GM21619 (cell line): ENCODE measurements around the gene VWF.

Experiments
- ATAC-seq: cut with Tn5 transposase; IDR thresholded peaks from one replicate; pipeline ENCODE4 v1.9.1; 2021; ENCODE audit not compliant: unreplicated experiment

Gene VWF

DNA sequence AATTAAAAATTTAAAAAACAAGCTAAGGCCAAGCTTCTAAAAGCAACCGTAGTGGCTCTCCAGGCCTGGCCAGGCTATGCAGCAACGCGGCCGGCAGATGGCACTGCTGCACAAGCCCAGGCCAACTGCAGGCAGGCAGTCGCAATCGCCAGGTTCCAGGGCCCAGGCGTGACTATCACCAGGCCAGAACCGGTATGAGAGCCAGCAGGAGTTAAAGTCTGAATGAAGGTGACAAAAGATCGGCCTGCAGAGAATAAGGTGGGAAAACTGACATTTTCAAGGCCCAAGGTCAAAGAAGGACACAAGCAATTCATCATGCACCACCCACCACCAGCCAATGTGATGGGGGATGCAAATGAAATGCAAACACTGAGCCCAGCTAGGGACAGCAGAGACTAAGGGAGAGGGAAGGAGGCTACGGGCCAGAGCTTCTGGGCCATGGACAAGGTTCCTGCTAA, 135.8 kb downstream of the VWF start:
- peak; percentile 76 for ATAC-seq

- no peak for ATAC-seq
Measured at GRCh38 chr12:5988088-5988487, 136.4 kb downstream of the VWF start.

- no peak for ATAC-seq
Measured at GRCh38 chr12:5987573-5987972, 136.9 kb downstream of the VWF start.

- no peak for ATAC-seq
Measured at GRCh38 chr12:5985471-5985870, 139.0 kb downstream of the VWF start.

DNA sequence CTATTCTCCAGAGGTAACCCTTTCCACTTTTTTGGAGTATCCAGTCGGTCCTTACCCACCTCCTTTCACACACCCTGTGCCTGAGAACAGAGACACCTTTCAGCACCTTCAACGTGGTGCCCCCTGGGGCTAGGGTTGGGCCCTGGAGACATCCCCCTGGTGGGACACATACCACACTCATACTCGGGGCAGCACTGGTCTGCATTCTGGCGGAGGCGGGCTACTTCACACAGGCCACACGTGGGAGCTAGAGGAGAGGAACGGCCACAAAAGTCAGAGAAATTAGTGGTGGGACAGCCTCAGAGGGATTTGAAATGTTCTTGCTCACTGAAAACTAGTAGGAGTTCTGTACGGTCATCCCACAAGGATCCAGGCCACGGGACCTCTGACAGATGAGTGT, 139.6 kb downstream of the VWF start:
- no peak for ATAC-seq

DNA sequence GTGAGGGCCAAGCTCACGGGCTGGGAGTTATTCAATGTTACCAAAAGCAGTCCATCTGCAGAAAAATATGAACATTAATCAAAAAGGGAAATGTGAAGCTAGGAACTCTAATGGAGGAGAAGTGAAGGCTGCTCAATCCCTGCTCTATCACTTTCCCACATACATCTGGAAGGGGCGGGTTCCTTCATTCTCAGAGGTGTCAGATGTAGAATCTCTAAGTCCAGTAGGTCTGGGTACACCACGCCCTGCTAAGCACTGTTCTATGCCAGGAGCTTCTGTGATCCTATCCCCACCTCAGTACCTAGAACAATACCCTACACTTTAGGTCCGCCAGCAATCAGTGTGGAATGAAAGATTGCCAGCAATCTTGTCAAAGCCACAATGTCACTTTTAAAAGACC, 142.4 kb downstream of the VWF start:
- ATAC-seq: no peak

- ATAC-seq: no peak
Measured at GRCh38 chr12:5977556-5977955, 146.9 kb downstream of the VWF start.

DNA sequence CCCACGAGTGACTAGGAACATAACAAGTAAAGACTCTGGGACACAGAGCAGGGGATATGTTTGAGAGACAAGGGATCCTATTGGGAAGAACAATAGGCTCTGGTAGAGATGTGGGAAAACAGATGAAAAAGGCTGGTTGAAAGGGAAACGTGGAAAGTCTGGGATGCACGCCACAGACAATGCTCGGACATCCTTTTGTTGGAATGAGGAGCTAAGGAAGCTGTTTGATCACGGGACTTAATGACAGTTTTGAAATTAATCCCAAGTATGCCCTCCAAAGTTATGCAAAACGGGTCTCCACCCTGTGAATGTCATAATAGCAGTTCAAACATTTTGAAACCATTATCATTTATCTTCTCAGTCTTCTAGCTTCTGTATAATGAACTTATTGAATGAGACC, 147.8 kb downstream of the VWF start:
- no peak for ATAC-seq

- ATAC-seq: no peak
Measured at GRCh38 chr12:5976196-5976595, 148.3 kb downstream of the VWF start.

DNA sequence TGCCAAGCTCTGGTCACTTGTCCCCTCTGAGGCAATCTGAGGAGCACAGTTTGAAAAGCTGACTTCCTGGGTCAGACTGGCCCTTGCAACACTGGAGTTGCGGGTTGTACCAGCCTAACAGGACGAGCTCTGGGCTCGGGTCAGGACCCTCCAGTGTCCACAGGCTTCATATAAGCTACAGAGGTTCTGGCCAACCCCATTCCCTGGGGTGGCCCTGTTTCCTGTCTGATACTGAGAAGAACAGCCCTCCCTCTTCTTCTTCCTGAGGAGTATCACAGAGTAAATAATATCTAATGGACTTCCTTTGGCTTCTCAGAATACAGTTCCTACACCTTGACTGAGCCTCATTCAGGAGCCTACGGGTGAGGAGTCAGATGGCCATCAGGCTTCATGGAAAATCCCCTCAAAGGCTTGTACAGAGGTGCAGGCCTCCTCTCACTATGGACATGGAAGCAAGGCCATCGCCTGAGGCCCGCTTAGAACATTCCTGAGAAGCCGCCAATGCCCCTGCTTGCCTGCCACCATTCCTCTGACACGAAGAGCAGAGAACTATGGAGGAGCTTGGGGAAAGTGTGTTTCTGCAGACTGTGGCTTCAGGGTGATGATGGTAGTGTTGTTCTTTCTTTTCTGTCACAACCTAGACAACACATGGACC, 150.9 kb downstream of the VWF start:
- ATAC-seq: no peak

DNA sequence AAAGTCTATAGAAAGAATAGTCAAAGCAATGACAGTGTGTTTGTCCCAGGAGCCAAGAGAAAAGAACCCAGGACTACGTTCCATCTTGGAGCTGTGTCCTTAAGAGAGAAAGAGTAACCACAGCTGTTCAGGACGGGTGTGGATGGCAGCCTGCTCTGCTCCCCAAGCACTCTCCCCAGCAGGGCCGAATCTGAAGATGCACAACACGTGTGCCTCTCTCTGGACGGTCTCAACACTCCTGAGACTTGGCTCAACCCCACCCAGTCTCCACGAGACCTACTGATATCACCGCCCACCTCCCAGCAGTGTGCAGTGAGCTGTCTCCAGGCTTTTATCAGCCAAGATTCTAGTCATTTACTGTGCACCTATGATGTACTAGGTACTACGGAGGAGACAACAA, 152.1 kb downstream of the VWF start:
- ATAC-seq: no peak

GRCh38 chr12:5971194-5971850, 153.1 kb downstream of the VWF start:
- no peak for ATAC-seq

DNA sequence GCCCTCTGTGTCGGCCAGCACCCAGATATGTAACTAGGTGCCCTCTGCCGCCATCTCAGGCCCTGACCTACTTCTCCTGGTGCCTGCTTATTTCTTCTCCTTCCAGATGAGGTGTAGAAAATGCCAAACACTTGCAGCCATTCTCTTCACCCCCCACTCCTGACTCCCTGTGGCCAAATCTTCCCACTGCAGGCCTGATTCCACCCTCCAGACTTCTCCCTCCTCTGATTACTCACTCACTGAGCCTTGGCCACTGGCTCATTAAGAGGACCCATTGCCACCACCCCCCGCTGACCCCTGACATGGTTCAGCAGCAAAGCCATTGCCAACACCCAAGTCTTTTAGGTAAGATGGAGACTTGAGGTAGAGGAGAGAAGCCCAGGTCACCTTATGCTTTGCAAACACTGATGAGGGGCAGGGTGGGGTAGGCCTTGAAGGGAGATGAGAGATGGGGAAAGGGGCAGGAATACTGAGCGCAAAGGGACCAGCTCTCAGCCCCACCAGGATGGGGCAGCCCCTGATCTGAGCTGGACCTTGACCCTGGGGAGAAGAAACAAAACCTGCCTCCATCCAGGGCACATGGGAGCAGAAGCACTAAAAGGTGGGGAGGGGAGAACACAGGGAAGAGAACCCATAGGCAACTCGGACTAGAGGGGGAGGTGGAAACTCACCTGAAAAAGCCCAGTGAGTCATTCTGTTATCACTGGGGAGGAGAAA, 154.3 kb downstream of the VWF start:
- no peak for ATAC-seq

GRCh38 chr12:5969156-5969973, 155.1 kb downstream of the VWF start:
- no peak for ATAC-seq

GRCh38 chr12:5967645-5968415, 156.6 kb downstream of the VWF start:
- ATAC-seq: no peak

DNA sequence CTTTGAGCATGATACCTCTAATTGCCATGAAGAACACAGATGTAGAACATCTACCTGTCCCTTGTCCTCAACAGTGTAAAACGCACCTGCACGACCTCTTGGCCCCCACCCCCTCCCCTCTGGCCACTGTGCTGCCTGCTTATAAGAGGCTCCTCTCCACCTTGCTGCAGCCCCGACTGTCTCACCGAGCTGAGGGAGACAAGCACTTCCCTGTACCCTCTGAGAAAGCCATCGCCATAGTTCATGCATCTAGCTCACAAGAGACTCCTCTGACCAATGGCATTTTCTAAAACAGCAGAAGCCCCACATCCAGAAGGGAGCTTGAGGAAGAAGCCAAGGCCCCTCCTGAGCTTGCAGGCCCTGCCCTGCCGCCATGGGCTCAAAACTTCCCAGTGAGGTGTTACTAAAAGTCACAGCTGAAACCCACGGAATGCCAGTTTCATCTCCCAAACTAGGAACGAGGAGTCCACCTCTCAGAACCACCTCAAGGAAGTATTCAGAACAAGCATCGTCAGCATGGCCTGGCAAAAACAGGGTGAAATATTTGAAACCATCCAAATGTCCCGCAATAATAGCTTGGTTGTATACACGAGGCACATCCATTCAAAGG, 157.9 kb downstream of the VWF start:
- ATAC-seq: no peak

DNA sequence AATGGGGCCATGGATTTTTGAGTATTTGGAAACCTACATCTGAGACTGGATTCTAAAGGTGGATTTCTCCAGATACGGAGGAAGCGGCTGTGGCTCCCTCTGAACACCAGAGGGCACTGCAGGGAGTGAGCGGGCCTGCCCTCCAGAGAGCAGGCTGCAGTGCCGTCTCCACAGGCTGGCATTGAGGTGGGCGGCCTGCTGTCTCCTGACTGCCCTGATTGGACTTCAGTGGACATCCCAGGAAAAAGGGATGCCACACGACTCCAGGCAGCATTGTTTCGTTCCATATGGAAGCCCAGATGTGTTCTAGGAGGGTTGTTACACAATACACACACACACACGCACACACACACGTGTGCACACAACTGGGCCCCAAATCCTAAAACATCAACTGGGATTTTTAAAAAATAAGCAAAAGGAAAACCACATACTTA, 158.5 kb downstream of the VWF start:
- ATAC-seq: no peak

DNA sequence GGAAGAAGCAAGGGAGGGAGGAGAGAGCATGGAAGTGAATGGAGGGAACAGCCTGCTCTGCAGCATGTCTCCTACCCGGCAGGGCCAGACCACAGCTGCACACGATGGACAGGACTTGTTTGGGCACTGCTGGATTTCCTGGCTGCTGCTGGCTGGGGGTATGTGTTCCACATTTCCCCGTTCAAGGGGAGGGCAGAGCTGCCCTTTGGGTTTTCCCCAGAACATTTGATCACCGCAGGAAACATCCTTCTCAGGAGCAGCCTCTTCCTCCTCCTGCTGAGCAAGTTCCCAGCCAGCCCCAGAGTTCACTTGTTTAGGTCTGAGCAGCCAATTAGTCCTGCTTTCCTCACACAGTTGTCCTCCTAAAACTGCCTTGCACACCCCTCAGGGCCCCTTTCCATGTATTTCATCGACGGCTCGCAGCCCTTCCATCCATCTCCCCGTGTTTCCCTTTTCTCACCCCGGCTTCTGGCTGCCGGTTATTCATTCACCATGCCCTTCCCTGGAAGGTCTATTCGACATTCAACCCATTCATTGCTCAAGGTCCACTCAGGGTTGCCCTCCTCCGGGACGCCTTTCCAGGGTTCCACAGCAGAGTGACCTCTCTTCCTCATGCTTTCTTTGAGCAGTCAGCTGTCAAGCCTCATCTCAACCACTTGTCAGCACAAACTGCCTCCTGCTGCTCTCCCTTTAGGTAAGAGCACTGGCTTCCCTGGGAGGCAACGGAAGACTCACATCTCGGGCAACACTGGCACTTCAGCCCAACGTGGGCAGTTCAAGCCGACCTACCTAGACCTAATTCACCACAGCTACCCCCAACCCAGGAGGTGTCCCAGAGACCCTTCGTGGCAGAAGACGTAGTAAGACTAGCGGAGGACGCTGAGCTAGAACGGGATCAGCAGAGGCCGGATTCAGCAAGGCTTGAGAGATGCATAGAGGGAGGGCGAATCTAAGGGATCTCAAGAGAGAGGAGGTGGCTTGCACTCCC, 159.3 kb downstream of the VWF start:
- no peak for ATAC-seq

GRCh38 chr12:5963515-5963914, 161.0 kb downstream of the VWF start:
- no peak for ATAC-seq
